ENCODE results near the gene C21orf58. TPM values are rescaled to one million over a fixed set of nuclear protein-coding genes. Genes with fewer than 3 reads are reported as not detected.
A peak's percentile ranks its signal among the peaks of the same experiment; 100 is the strongest.

C21orf58 gene
- total and polyA plus RNA-seq, 5 donors from 2014 or later, result 0.64 to 5.2 (median 0.90) TPM

DNA sequence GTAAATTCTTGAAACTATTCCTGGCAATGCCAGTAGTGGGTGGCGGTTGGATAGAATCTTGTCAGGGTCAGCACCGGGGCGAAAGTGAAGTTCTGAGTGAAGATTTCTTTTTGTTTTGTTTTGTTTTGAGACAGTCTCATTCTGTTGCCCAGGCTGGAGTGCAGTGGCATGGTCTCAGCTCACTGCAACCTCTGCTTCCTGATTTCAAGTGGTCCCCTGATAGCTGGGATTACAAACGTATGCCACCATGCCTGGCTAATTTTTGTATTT is 33.6 kb upstream of the C21orf58 start:
- H3K9me3 Mint-ChIP-seq, result no peaks in the 10 kb centered on the region
- peaks cover 39% of the 10 kb centered on the region for H3K36me3 Mint-ChIP-seq
- peaks cover 63% of the 10 kb centered on the region for H3K36me3 ChIP-seq (ENCODE audit: control insufficient read depth, insufficient read depth, low read length)
- no peak overlapping the region for H3K27ac ChIP-seq (ENCODE audit: insufficient read depth, low read length, poor library complexity, severe bottlenecking)
- no peaks in the 10 kb centered on the region for H3K9me3 ChIP-seq (ENCODE audit: control insufficient read depth in 2 of 2, low read length in 2 of 2)
- H3K4me1 Mint-ChIP-seq, result peaks cover 0 to 5% (median 3%) of the 10 kb centered on the region in 4 donors
- H3K27me3 ChIP-seq (ENCODE audit: control insufficient read depth, insufficient read depth, low read length), result no peaks in the 10 kb centered on the region
- H3K4me1 ChIP-seq (ENCODE audit: control insufficient read depth, insufficient read depth, low read length, poor library complexity, severe bottlenecking), result no peaks in the 10 kb centered on the region
- H3K4me3 Mint-ChIP-seq, result no peak overlapping the region
- DNase-seq (no peak), ATAC-seq (ENCODE audit: low read depth in 2 of 2) (no peak)
- peak overlapping the region in 1 of 3 donors; percentile 20 for H3K27ac Mint-ChIP-seq
- H3K4me3 ChIP-seq (ENCODE audit: low read depth, low read length), result no peak overlapping the region
- H3K27me3 Mint-ChIP-seq, result no peaks in the 10 kb centered on the region

DNA sequence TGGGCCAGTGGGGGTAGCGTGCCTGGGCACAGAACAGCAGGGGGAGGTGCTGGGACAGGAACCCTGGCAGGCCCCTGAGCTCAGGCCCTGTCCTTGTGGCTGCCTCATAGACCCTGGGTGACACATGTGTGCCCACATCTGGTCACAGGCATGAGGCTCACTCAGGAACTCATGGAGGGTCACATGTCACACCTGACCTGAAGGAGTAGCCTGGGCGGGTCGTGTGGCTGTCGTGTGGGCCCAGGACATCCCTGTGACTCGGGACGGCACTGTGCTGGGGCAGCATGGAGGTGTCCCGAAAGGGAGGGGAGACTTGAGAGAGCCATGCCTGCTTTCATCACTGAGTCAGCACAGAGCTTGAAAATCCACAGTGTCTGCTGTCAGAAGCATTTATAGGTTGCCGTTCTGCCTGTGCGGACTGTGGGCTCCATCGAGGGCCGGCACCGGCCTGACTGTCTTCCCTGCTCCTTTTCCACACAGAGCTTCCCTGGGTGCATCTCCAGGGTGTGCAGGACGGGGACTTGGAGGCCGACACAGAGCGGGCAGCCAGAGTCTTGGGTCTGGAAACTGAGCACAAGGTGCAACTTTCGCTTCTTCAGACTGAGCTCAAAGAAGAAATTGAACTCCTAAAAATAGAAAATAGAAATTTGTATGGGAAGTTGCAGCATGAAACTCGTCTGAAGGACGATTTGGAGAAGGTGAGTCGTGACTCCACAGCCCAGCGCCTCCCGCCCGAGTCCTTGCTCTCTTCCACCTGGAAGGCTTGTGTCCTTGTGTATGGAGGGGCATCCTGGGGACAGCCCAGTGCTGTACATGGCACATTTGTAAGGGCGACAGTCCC is 33.0 kb upstream of the C21orf58 start:
- Mint-ChIP-seq H3K36me3 (peaks cover 35% of the 10 kb centered on the region), H3K27me3 (no peaks in the 10 kb centered on the region), H3K27ac (peak overlapping the region in 1 of 3 donors; percentile 20), H3K4me3 (no peak overlapping the region), H3K9me3 (no peaks in the 10 kb centered on the region), H3K4me1 (peaks cover 0 to 5% (median 3%) of the 10 kb centered on the region in 4 donors)
- DNase-seq (no peak), ATAC-seq (ENCODE audit: low read depth in 2 of 2) (no peak)
- H3K36me3 ChIP-seq (ENCODE audit: control insufficient read depth, insufficient read depth, low read length), result peaks cover 61% of the 10 kb centered on the region
- no peaks in the 10 kb centered on the region for H3K27me3 ChIP-seq (ENCODE audit: control insufficient read depth, insufficient read depth, low read length)
- H3K27ac ChIP-seq (ENCODE audit: insufficient read depth, low read length, poor library complexity, severe bottlenecking), result no peak overlapping the region
- no peak overlapping the region for H3K4me3 ChIP-seq (ENCODE audit: low read depth, low read length)
- no peaks in the 10 kb centered on the region for H3K4me1 ChIP-seq (ENCODE audit: control insufficient read depth, insufficient read depth, low read length, poor library complexity, severe bottlenecking)
- no peaks in the 10 kb centered on the region for H3K9me3 ChIP-seq (ENCODE audit: control insufficient read depth in 2 of 2, low read length in 2 of 2)

DNA sequence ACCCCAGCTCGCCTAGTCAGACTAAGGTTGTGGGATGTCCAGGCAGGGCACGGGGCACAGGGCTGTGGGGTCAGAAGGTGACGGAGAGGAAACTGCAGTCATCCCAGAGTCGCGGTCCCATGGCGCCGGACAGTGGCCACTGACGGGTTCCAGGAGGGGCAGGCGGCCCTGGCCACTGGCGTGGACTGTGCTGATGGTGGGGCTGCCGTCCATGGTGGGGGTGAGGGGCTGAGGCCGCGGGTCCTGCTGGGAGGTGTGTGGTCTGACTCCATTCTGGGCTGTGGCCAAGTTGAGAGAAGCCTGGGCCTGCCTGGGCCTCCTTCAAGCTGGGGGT is 32.3 kb upstream of the C21orf58 start:
- H3K27ac Mint-ChIP-seq, result no peak overlapping the region
- H3K9me3 Mint-ChIP-seq, result no peaks in the 10 kb centered on the region
- Histone ChIP-seq H3K36me3 (ENCODE audit: control insufficient read depth, insufficient read depth, low read length) (peaks cover 62% of the 10 kb centered on the region), H3K27ac (ENCODE audit: insufficient read depth, low read length, poor library complexity, severe bottlenecking) (no peak overlapping the region), H3K4me3 (ENCODE audit: low read depth, low read length) (no peak overlapping the region), H3K9me3 (ENCODE audit: control insufficient read depth in 2 of 2, low read length in 2 of 2) (no peaks in the 10 kb centered on the region), H3K4me1 (ENCODE audit: control insufficient read depth, insufficient read depth, low read length, poor library complexity, severe bottlenecking) (no peaks in the 10 kb centered on the region), H3K27me3 (ENCODE audit: control insufficient read depth, insufficient read depth, low read length) (no peaks in the 10 kb centered on the region)
- ATAC-seq (ENCODE audit: low read depth in 2 of 2) (no peak), DNase-seq (no peak)
- peaks cover 35% of the 10 kb centered on the region for H3K36me3 Mint-ChIP-seq
- H3K27me3 Mint-ChIP-seq, result no peaks in the 10 kb centered on the region
- H3K4me1 Mint-ChIP-seq, result peaks cover 0 to 5% (median under 1%) of the 10 kb centered on the region in 4 donors
- H3K4me3 Mint-ChIP-seq, result no peak overlapping the region

DNA sequence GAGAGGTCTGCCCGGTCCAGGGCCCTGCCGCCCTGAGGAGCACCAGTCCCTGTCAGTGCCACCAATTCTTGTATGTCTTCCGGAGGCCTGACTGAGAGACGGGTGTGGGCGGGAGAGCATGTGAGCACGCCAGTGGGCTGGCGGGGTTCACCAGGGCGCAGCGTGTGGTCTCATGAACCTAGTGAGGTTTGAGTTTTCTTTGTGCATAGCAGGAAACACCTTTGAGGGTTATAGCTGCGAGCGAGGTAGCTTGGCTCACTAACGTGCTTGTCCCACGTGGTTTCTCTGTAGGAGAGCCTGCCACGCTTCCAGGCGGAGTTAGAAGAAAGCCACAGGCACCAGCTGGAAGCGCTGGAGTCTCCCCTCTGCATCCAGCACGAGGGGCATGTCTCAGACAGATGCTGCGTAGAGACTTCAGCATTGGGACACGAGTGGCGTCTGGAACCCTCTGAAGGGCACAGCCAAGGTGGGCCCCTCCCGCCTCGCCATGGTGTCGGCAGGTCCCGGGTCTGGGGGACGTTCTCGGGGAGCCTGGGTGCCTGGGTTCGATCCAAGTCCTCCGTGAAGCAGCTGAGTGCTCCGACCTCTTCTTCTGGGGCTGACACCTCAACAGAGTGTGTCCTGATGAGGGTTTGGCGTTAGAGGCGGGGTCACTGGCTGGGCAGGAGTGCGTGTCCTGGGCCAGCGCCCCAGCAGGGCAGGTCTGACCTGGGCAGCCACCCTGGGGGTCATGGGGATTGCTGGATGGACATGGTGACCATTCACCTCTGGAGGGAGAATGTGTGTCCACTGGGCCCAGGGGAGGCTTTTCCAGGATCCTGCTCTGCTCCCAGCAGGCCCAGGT is 31.7 kb upstream of the C21orf58 start:
- Histone ChIP-seq H3K4me1 (ENCODE audit: control insufficient read depth, insufficient read depth, low read length, poor library complexity, severe bottlenecking) (no peaks in the 10 kb centered on the region), H3K4me3 (ENCODE audit: low read depth, low read length) (no peak overlapping the region), H3K27ac (ENCODE audit: insufficient read depth, low read length, poor library complexity, severe bottlenecking) (no peak overlapping the region), H3K36me3 (ENCODE audit: control insufficient read depth, insufficient read depth, low read length) (peaks cover 64% of the 10 kb centered on the region), H3K27me3 (ENCODE audit: control insufficient read depth, insufficient read depth, low read length) (no peaks in the 10 kb centered on the region), H3K9me3 (ENCODE audit: control insufficient read depth in 2 of 2, low read length in 2 of 2) (no peaks in the 10 kb centered on the region)
- Mint-ChIP-seq H3K27me3 (no peaks in the 10 kb centered on the region), H3K4me3 (no peak overlapping the region), H3K27ac (no peak overlapping the region), H3K9me3 (no peaks in the 10 kb centered on the region), H3K4me1 (peaks cover 0 to 5% (median 0%) of the 10 kb centered on the region in 4 donors), H3K36me3 (peaks cover 33% of the 10 kb centered on the region)
- DNase-seq (no peak), ATAC-seq (ENCODE audit: low read depth in 2 of 2) (no peak)

DNA sequence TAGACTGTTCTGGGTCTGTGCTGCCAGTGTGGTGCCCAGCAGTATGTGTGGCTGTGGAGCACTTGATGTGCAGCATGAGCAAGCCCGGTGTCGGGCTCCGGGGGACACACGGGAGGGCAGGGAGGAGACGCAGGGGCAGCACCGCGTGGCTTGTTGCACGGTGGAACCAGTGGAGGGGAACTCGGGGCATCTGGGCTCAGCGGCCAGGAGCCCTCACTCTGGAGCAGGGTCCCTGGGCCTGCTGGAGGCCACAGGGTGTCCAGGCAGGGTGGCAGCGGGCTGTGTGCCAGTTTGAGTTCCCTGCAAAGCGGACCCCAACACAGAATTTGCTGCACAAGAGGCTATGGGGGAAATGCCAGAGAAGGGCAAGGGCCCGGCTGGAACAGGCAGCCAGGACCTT is 30.8 kb upstream of the C21orf58 start:
- Histone ChIP-seq H3K9me3 (ENCODE audit: control insufficient read depth in 2 of 2, low read length in 2 of 2) (no peaks in the 10 kb centered on the region), H3K4me1 (ENCODE audit: control insufficient read depth, insufficient read depth, low read length, poor library complexity, severe bottlenecking) (no peaks in the 10 kb centered on the region), H3K36me3 (ENCODE audit: control insufficient read depth, insufficient read depth, low read length) (peaks cover 71% of the 10 kb centered on the region), H3K27me3 (ENCODE audit: control insufficient read depth, insufficient read depth, low read length) (no peaks in the 10 kb centered on the region), H3K4me3 (ENCODE audit: low read depth, low read length) (no peak overlapping the region), H3K27ac (ENCODE audit: insufficient read depth, low read length, poor library complexity, severe bottlenecking) (no peak overlapping the region)
- Mint-ChIP-seq H3K27me3 (no peaks in the 10 kb centered on the region), H3K9me3 (no peaks in the 10 kb centered on the region), H3K4me3 (no peak overlapping the region), H3K27ac (no peak overlapping the region), H3K36me3 (peaks cover 37% of the 10 kb centered on the region), H3K4me1 (peaks cover 0 to 5% (median 0%) of the 10 kb centered on the region in 4 donors)
- DNase-seq, result no peak
- no peak for ATAC-seq (ENCODE audit: low read depth in 2 of 2)

DNA sequence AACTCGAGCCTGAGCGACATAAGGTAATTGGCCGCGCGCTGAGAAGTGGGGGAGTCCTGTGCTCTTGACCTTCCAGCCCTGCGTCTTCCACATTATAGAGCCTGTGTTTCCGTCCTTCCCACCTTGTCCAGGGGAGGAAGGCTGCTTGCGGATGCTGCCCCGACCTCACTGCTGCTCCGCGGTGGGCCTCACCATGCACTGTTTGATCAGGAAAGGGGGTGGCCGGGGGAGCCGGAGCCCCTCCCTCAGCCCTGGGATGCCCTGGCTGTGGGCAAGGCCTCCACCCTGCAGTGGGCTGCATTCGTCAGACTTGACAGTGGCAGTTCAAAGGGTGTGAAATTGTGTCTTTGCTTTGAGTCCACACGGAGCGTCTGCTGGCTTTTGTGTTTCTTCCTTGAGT is 30.4 kb upstream of the C21orf58 start:
- H3K27ac ChIP-seq (ENCODE audit: insufficient read depth, low read length, poor library complexity, severe bottlenecking), result no peak overlapping the region
- Mint-ChIP-seq H3K27ac (peak overlapping the region in 1 of 3 donors; percentile 38), H3K4me1 (peaks cover 0 to 5% (median 0%) of the 10 kb centered on the region in 4 donors), H3K36me3 (peaks cover 42% of the 10 kb centered on the region), H3K9me3 (no peaks in the 10 kb centered on the region), H3K4me3 (no peak overlapping the region), H3K27me3 (no peaks in the 10 kb centered on the region)
- ATAC-seq (ENCODE audit: low read depth in 2 of 2) (no peak), DNase-seq (no peak)
- no peaks in the 10 kb centered on the region for H3K27me3 ChIP-seq (ENCODE audit: control insufficient read depth, insufficient read depth, low read length)
- no peaks in the 10 kb centered on the region for H3K9me3 ChIP-seq (ENCODE audit: control insufficient read depth in 2 of 2, low read length in 2 of 2)
- no peak overlapping the region for H3K4me3 ChIP-seq (ENCODE audit: low read depth, low read length)
- H3K36me3 ChIP-seq (ENCODE audit: control insufficient read depth, insufficient read depth, low read length), result peaks cover 76% of the 10 kb centered on the region
- H3K4me1 ChIP-seq (ENCODE audit: control insufficient read depth, insufficient read depth, low read length, poor library complexity, severe bottlenecking), result no peaks in the 10 kb centered on the region

DNA sequence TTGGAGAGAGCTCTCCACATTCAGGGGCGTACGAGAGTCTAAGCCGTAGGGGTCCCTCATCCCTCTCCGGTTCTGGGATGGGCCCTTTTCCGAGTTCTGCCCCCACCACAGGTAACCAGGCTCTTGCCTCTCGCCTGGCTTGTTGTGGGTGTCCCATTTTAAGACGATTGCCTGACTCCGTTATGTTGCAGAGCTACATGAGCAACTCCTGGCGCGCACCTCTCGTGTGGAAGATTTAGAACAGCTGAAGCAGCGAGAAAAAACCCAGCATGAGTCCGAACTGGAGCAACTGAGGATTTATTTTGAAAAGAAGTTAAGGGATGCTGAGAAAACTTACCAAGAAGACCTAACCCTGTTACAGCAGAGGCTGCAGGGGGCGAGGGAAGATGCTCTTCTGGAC is 29.2 kb upstream of the C21orf58 start:
- Histone ChIP-seq H3K4me3 (ENCODE audit: low read depth, low read length) (no peak overlapping the region), H3K4me1 (ENCODE audit: control insufficient read depth, insufficient read depth, low read length, poor library complexity, severe bottlenecking) (no peaks in the 10 kb centered on the region), H3K36me3 (ENCODE audit: control insufficient read depth, insufficient read depth, low read length) (peaks cover 79% of the 10 kb centered on the region), H3K27me3 (ENCODE audit: control insufficient read depth, insufficient read depth, low read length) (no peaks in the 10 kb centered on the region), H3K27ac (ENCODE audit: insufficient read depth, low read length, poor library complexity, severe bottlenecking) (no peak overlapping the region), H3K9me3 (ENCODE audit: control insufficient read depth in 2 of 2, low read length in 2 of 2) (no peaks in the 10 kb centered on the region)
- no peak for ATAC-seq (ENCODE audit: low read depth in 2 of 2)
- Mint-ChIP-seq H3K4me3 (no peak overlapping the region), H3K27me3 (no peaks in the 10 kb centered on the region), H3K9me3 (no peaks in the 10 kb centered on the region), H3K27ac (no peak overlapping the region), H3K36me3 (peaks cover 41% of the 10 kb centered on the region), H3K4me1 (no peaks in the 10 kb centered on the region)
- DNase-seq, result no peak

DNA sequence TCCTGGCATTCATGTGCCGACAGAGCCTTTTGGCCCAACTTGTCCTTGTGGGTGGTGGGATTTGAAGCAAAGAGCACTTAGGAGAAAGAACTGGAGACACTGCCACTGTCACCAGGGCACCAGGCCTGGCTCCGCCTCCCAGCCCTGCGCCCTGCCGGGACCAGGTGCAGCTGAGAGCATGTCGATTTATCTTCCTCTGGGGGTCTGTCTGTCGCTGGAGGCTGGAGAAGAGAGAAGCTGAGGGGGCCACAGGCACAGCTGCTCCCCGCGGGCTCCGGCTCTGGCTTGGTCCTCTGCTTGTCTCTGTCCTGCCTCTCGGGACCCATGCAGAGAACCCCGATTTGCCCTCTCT is 28.5 kb upstream of the C21orf58 start:
- no peaks in the 10 kb centered on the region for H3K27me3 ChIP-seq (ENCODE audit: control insufficient read depth, insufficient read depth, low read length)

More for the DNA sequence above, 28.5 kb upstream of the C21orf58 start:
- ATAC-seq (ENCODE audit: low read depth in 2 of 2) (no peak), DNase-seq (no peak)
- Mint-ChIP-seq H3K36me3 (peaks cover 39% of the 10 kb centered on the region), H3K9me3 (no peaks in the 10 kb centered on the region), H3K27me3 (no peaks in the 10 kb centered on the region), H3K27ac (no peak overlapping the region), H3K4me1 (no peaks in the 10 kb centered on the region), H3K4me3 (no peak overlapping the region)
- Histone ChIP-seq H3K27ac (ENCODE audit: insufficient read depth, low read length, poor library complexity, severe bottlenecking) (no peak overlapping the region), H3K36me3 (ENCODE audit: control insufficient read depth, insufficient read depth, low read length) (peaks cover 81% of the 10 kb centered on the region), H3K4me3 (ENCODE audit: low read depth, low read length) (no peak overlapping the region), H3K4me1 (ENCODE audit: control insufficient read depth, insufficient read depth, low read length, poor library complexity, severe bottlenecking) (no peaks in the 10 kb centered on the region), H3K9me3 (ENCODE audit: control insufficient read depth in 2 of 2, low read length in 2 of 2) (no peaks in the 10 kb centered on the region)
